HCT116 (cell line): Measurements from ENCODE around the gene AGAP1. TPM values are rescaled to one million over a fixed set of nuclear protein-coding genes. Genes with fewer than 3 reads are reported as not detected.

Experiments
- ATAC-seq: fragments of 200-7000 bp; cut with Tn5 transposase; 2 replicates; pipeline ENCODE4 v1.9.1; 2020; ENCODE audit warnings: mild to moderate bottlenecking, moderate library complexity
- BruUV-seq: library from RNA; stranded (reverse); fragments of 400-500 nt; replicated peaks from 2 replicates; lab custom pipeline; 2021; lab: Mats Ljungman, UMichigan
- CTCF ChIA-PET: fragments of 300-600 bp; sonication (Branson Sonifier 250); formaldehyde crosslinking; loops from one replicate; lab custom pipeline; 2021; ENCODE audit warnings: antibody characterized with exemption; lab: Charles Lee
- POLR2A ChIA-PET: fragments of 300-600, 350-600 bp; sonication (Branson Sonifier 250); formaldehyde crosslinking; loops from one replicate; lab custom pipeline; 2021; ENCODE audit warnings: antibody characterized with exemption; lab: Charles Lee
- RAD21 ChIA-PET, 2 experiments: fragments of 300-600 bp; sonication (Branson Sonifier 250); formaldehyde crosslinking; loops; one replicate each; lab custom pipeline; 2023; ENCODE audit warnings: low total read pairs in 2 of 2; ENCODE audit not compliant: uncharacterized antibody in 2 of 2, unreplicated experiment in 2 of 2, low non-redundant PET in 1 of 2; lab: Charles Lee
- DNase-seq: peaks from one replicate; pipeline ENCODE4 v3.0.0-alpha.2; 2010; ENCODE audit warnings: low read depth, low spot score
- H2AFZ ChIP-seq: fragments of 200-600 bp; shearing (Covaris generic), sonication (generic); 2 replicates; pipeline ENCODE4 v1.6.1; 2017; ENCODE audit warnings: low read depth, mixed run types, mixed read lengths, antibody characterized with exemption, low read length; ENCODE audit not compliant: poor library complexity, severe bottlenecking
- H3K27ac ChIP-seq: 2 replicates; pipeline ENCODE4 v1.5.1; 2012; ENCODE audit warnings: low read depth, low read length
- H3K27me3 ChIP-seq: fragments of 200-600 bp; sonication (generic); 2 replicates; pipeline ENCODE4 v1.6.1; 2016; ENCODE audit warnings: mixed run types, low read length, mixed read lengths; ENCODE audit not compliant: insufficient read depth
- H3K36me3 ChIP-seq, 2 experiments: fragments of 200-500 bp in 1 of 2; fragments of 200-600 bp in 1 of 2; sonication (Bioruptor generic) in 1 of 2; sonication (generic) in 1 of 2; 2 replicates each; pipeline versions ENCODE4 v1.5.1 to v1.6.1; 2014 to 2016; ENCODE audit warnings: low read length in 2 of 2, inconsistent platforms in 1 of 2, mixed read lengths in 1 of 2, mixed run types in 1 of 2; ENCODE audit not compliant: insufficient read depth in 2 of 2, control insufficient read depth in 1 of 2
- H3K4me1 ChIP-seq, 2 experiments: fragments of 200-600 bp in 1 of 2; sonication (generic) in 1 of 2; 2 replicates each; pipeline versions ENCODE4 v1.5.1 to v1.6.1; 2012 to 2017; ENCODE audit warnings: low read length in 2 of 2, inconsistent platforms in 1 of 2, mild to moderate bottlenecking in 1 of 2, mixed read lengths in 1 of 2, mixed run types in 1 of 2, moderate library complexity in 1 of 2; ENCODE audit not compliant: insufficient read depth in 2 of 2, control insufficient read depth in 1 of 2
- H3K4me2 ChIP-seq: fragments of 200-600 bp; sonication (generic); 2 replicates; pipeline ENCODE4 v1.6.1; 2017; ENCODE audit warnings: mixed run types, low read length, mixed read lengths
- H3K4me3 ChIP-seq, 2 experiments: fragments of 200-600 bp in 1 of 2; sonication (generic) in 1 of 2; replicated peaks in 1 of 2; 2 replicates each; pipeline ENCODE4 v1.5.1; 2011 to 2016; ENCODE audit warnings: low read length in 2 of 2, control low read depth in 1 of 2, low read depth in 1 of 2, mild to moderate bottlenecking in 1 of 2, mixed read lengths in 1 of 2, mixed run types in 1 of 2
- H3K79me2 ChIP-seq: fragments of 200-600 bp; sonication (generic); 2 replicates; pipeline ENCODE4 v1.6.1; 2017; ENCODE audit warnings: mild to moderate bottlenecking, mixed run types, low read length, moderate library complexity, mixed read lengths; ENCODE audit not compliant: insufficient read depth
- H3K9ac ChIP-seq: fragments of 200-600 bp; sonication (generic); 2 replicates; pipeline ENCODE4 v1.6.1; 2016; ENCODE audit warnings: low read length, mixed read lengths
- H3K9me2 ChIP-seq: fragments of 200-600 bp; sonication (generic), shearing (Covaris generic); 2 replicates; pipeline ENCODE4 v1.6.1; 2017; ENCODE audit warnings: mixed run types, mild to moderate bottlenecking, moderate library complexity; ENCODE audit not compliant: insufficient read depth
- H3K9me3 ChIP-seq, 2 experiments: fragments of 200-500 bp in 1 of 2; fragments of 200-600 bp in 1 of 2; sonication (Bioruptor generic) in 1 of 2; sonication (generic) in 1 of 2; 2 replicates each; pipeline ENCODE4 v1.6.1; 2014 to 2017; ENCODE audit warnings: low read length in 2 of 2, mixed read lengths in 2 of 2, inconsistent platforms in 1 of 2, low read depth in 1 of 2, mild to moderate bottlenecking in 1 of 2, mixed run types in 1 of 2, moderate library complexity in 1 of 2; ENCODE audit not compliant: control insufficient read depth in 1 of 2, insufficient read depth in 1 of 2
- H4K20me1 ChIP-seq: fragments of 200-600 bp; sonication (generic), shearing (Covaris generic); 2 replicates; pipeline ENCODE4 v1.6.1; 2017; ENCODE audit warnings: mixed run types, mild to moderate bottlenecking, moderate library complexity; ENCODE audit not compliant: insufficient read depth
- ATF3 ChIP-seq: IDR thresholded peaks from 2 replicates; pipeline ENCODE4 v1.6.1; 2012
- CBX3 ChIP-seq: IDR thresholded peaks from 2 replicates; pipeline ENCODE4 v1.6.1; 2012; ENCODE audit warnings: low read depth
- CTCF ChIP-seq, 3 experiments: fragments of 200-600 bp in 1 of 3; sonication (generic) in 1 of 3; IDR thresholded peaks in 2 of 3; conservative IDR thresholded peaks in 1 of 3; 2 replicates each; pipeline ENCODE4 v1.5.1; 2012 to 2017; ENCODE audit warnings: low read depth in 2 of 3, low read length in 2 of 3, antibody characterized with exemption in 1 of 3, borderline replicate concordance in 1 of 3, control low read depth in 1 of 3, mild to moderate bottlenecking in 1 of 3, mixed read lengths in 1 of 3, mixed run types in 1 of 3, moderate library complexity in 1 of 3; ENCODE audit not compliant: insufficient read depth in 1 of 3
- EGR1 ChIP-seq: IDR thresholded peaks from 2 replicates; pipeline ENCODE4 v1.6.1; 2012; ENCODE audit warnings: low read depth
- ELF1 ChIP-seq: IDR thresholded peaks from 2 replicates; pipeline ENCODE4 v1.6.1; 2012; ENCODE audit warnings: low read depth, borderline replicate concordance
- EZH2phosphoT487 ChIP-seq: fragments of 200-600 bp; IDR thresholded peaks from 2 replicates; pipeline ENCODE4 v1.6.1; 2018; ENCODE audit warnings: antibody characterized with exemption, borderline replicate concordance
- JUND ChIP-seq: IDR thresholded peaks from 2 replicates; pipeline ENCODE4 v1.6.1; 2012
- POLR2A ChIP-seq: IDR thresholded peaks from 2 replicates; pipeline ENCODE4 v1.7.0; 2011; ENCODE audit warnings: borderline replicate concordance; ENCODE audit not compliant: insufficient read depth, insufficient read length; ENCODE audit errors: extremely low read depth
- POLR2AphosphoS5 ChIP-seq: IDR thresholded peaks from 2 replicates; pipeline ENCODE4 v1.6.1; 2011; ENCODE audit warnings: mild to moderate bottlenecking, low read depth, low read length, moderate library complexity
- RAD21 ChIP-seq: IDR thresholded peaks from 2 replicates; pipeline ENCODE4 v1.6.1; 2012; ENCODE audit warnings: low read depth, mild to moderate bottlenecking
- SIN3A ChIP-seq: IDR thresholded peaks from 2 replicates; pipeline ENCODE4 v1.6.1; 2012; ENCODE audit warnings: low read depth
- SP1 ChIP-seq: IDR thresholded peaks from 2 replicates; pipeline ENCODE4 v1.6.1; 2012; ENCODE audit warnings: low read depth
- TCF7L2 ChIP-seq: IDR thresholded peaks from 2 replicates; pipeline ENCODE4 v1.7.0; 2011; ENCODE audit warnings: borderline replicate concordance, inconsistent platforms; ENCODE audit not compliant: insufficient read depth, insufficient read length; ENCODE audit errors: extremely low read depth
- YY1 ChIP-seq: IDR thresholded peaks from 2 replicates; pipeline ENCODE4 v1.6.1; 2011; ENCODE audit warnings: low read length, low read depth, moderate library complexity, mild to moderate bottlenecking; ENCODE audit not compliant: insufficient replicate concordance; ENCODE audit errors: extremely low read depth
- ZFX ChIP-seq: fragments of 450-650 bp; IDR thresholded peaks from 2 replicates; pipeline ENCODE4 v1.6.1; 2017
- ZNF274 ChIP-seq: fragments of 200-500 bp; sonication (Bioruptor generic); IDR thresholded peaks from 2 replicates; pipeline ENCODE4 v1.6.1; 2014; ENCODE audit warnings: mild to moderate bottlenecking, low read depth, low read length, inconsistent platforms
- intact Hi-C: fragments of 100-400 bp; cut with micrococcal nuclease; formaldehyde crosslinking; loops from 2 replicates; pipeline ENCODE4 v1.10.0; 2022
- total RNA-seq: library from RNA; stranded (reverse); gene quantifications from one replicate; pipeline ENCODE4 v1.2.1, GENCODE V29; 2021; ENCODE audit not compliant: unreplicated experiment

The AGAP1 gene
- total RNA-seq, 1 experiment from 2014 or later: 43.8 TPM

GRCh38 chr2:236073867-236074655 is 580.2 kb downstream of the AGAP1 start:
- TF ChIP-seq CTCF (IDR thresholded peaks at IDR 0.05 in 2 of 3, conservative IDR thresholded peaks at IDR 0.05 in 1 of 3; ENCODE audit: borderline replicate concordance in 1 of 3, insufficient read depth in 1 of 3, low read depth in 2 of 3, low read length in 2 of 3) (no peak), ZNF274 (no peak), POLR2AphosphoS5 (no peak), SIN3A (no peak)
- no peak overlapping the region for H3K9ac ChIP-seq
- H2AFZ ChIP-seq: no peak overlapping the region
- intact Hi-C loops: no loop called here
- DNase-seq: no peak
- POLR2A ChIA-PET: no interaction called here
- no peak for ATAC-seq
- CTCF ChIA-PET: no interaction called here
- no peaks in the 10 kb centered on the region for H3K9me2 ChIP-seq
- peaks cover 14 to 17% of the 10 kb centered on the region in 2 experiments for H3K4me1 ChIP-seq
- H3K27me3 ChIP-seq: no peaks in the 10 kb centered on the region
- no TSS peak for BruUV-seq
- no peak overlapping the region for H3K4me3 ChIP-seq
- H3K27ac ChIP-seq: no peak overlapping the region
- H3K36me3 ChIP-seq: no peaks in the 10 kb centered on the region
- RAD21 ChIA-PET: no interaction called here
- H3K9me3 ChIP-seq: no peaks in the 10 kb centered on the region
- H3K79me2 ChIP-seq: no peaks in the 10 kb centered on the region
- H4K20me1 ChIP-seq: no peaks in the 10 kb centered on the region
- H3K4me2 ChIP-seq: no peak overlapping the region

GRCh38 chr2:236075802-236076201 is 582.0 kb downstream of the AGAP1 start:
- Histone ChIP-seq H3K9ac (no peak overlapping the region), H3K36me3 (0 out of 4 replicates have a peak, but pooled peaks cover 0 to 5% of the 10 kb centered on the region in 2 experiments), H3K27ac (no peak overlapping the region), H3K27me3 (no peaks in the 10 kb centered on the region), H3K9me3 (no peaks in the 10 kb centered on the region), H3K4me3 (no peak overlapping the region), H3K9me2 (no peaks in the 10 kb centered on the region), H2AFZ (no peak overlapping the region), H3K4me1 (peaks cover 17 to 18% of the 10 kb centered on the region in 2 experiments), H3K4me2 (no peak overlapping the region), H3K79me2 (no peaks in the 10 kb centered on the region), H4K20me1 (no peaks in the 10 kb centered on the region)
- ChIA-PET RAD21 (no interaction called here), POLR2A (no interaction called here), CTCF (no interaction called here)
- intact Hi-C loops: loop anchor here (5.0 kb wide), 1 partner anchor 101 kb away; no protein-coding TSS in a partner anchor
- BruUV-seq: no TSS peak
- DNase-seq: no peak
- no peak for ATAC-seq
- no peak for TF ChIP-seq RAD21
- no peak for TF ChIP-seq YY1
- TF ChIP-seq ZFX: no peak
- no peak for TF ChIP-seq JUND
- TF ChIP-seq CTCF (IDR thresholded peaks at IDR 0.05 in 2 of 3, conservative IDR thresholded peaks at IDR 0.05 in 1 of 3; ENCODE audit: borderline replicate concordance in 1 of 3, insufficient read depth in 1 of 3, low read depth in 2 of 3, low read length in 2 of 3): no peak
- TF ChIP-seq SIN3A: no peak
- no peak for TF ChIP-seq ZNF274
- TF ChIP-seq ATF3: no peak
- TF ChIP-seq POLR2A: no peak
- TF ChIP-seq TCF7L2: no peak
- TF ChIP-seq CBX3: no peak
- TF ChIP-seq EGR1: no peak
- no peak for TF ChIP-seq EZH2phosphoT487
- TF ChIP-seq SP1: no peak
- no peak for TF ChIP-seq ELF1
